ENCODE measurements around the gene ALKBH3.
A peak's percentile ranks its signal among the peaks of the same experiment; 100 is the strongest.

ALKBH3 gene

DNA sequence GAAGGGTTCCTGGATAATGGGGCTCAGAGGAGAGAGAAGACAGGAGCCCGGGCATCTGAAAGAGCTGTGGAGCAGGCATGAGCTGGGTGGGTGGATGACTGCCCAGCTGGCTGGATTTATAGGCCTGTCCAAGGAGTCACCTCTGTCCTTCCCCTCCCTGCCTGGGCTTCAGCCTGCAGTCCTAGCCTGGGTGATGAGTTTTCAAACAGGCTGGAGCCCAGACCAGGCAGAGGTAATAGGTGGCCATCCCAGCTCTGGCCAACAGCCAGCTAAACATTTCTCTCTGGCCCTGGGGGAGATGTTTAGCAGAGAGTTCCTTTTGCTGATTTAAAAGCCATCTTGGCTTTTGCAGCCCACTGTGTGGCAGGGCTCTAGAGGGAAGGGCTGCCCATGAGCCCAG is 67.2 kb downstream of the ALKBH3 start:
- no peak for DNase-seq

DNA sequence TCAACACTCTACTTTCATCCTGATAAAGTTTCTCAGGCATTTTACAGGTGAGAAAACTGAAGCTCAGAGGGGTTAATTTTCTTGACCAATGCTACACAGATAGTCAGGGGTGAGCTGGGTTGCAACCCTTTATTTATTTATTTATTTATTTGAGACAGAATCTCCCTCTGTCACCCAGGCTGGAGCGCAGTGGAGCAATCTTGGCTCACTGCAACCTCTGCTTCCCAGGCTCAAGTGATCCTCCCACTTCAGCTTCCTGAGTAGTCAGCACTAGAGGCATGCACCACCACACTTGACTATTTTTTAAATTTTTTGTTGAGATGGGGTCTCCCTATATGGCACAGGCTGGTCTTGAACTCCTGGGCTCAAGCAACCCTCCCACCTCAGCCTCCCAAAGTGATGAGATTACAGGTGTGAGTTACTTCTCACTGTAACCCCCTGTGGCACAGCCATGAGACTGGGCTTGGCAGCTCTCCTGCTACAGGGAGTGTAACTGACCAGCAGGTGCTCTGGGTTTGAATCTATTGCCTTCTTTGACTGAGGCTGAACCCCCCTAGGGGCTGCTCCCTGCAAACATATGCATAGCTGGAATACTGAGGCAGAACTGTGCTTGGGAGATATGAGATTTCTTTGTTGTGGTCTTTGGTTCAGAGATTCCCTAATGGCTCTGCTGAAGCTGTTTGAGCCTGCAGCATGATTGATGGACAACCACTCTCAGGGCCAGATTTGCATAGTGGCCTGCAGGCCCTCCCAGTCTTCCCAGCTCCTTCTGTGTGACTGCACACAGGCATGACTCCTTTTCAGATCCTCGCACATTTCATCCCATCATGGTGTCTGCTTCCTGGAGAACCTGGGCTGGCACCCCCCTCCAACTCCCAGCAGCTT is 68.0 kb downstream of the ALKBH3 start:
- no peak overlapping the region for H2BK15ac ChIP-seq (replicated peaks; ENCODE audit: low read depth)
- no CpG with 5 or more reads among the region's 2 CpGs for WGBS (ENCODE audit: extremely low coverage, insufficient coverage, low lambda C conversion rate)
- DNase-seq: no peak
- no peaks in the 10 kb centered on the region for H3K79me2 ChIP-seq (ENCODE audit: control insufficient read depth, insufficient read depth, low read length)
- no peak overlapping the region for H3K9ac ChIP-seq (ENCODE audit: low read length)
- no peak overlapping the region for H3K4me2 ChIP-seq (ENCODE audit: low read length)
- H2BK120ac ChIP-seq (ENCODE audit: low read depth, low read length): no peak overlapping the region
- no peak overlapping the region for H2AK5ac ChIP-seq (ENCODE audit: low read length)
- H3K4me3 ChIP-seq (ENCODE audit: low read length): no peak overlapping the region
- H4K8ac ChIP-seq (ENCODE audit: low read depth, low read length): no peak overlapping the region
- H3K18ac ChIP-seq (ENCODE audit: low read length): no peak overlapping the region
- H3K56ac ChIP-seq (ENCODE audit: low read length): no peak overlapping the region
- no peaks in the 10 kb centered on the region for H3K79me1 ChIP-seq (ENCODE audit: low read length)
- no peak overlapping the region for H4K5ac ChIP-seq (ENCODE audit: low read length)
- no peak overlapping the region for H3K23ac ChIP-seq (ENCODE audit: low read length)
- peaks cover 14% of the 10 kb centered on the region for H3K27me3 ChIP-seq (ENCODE audit: insufficient read depth, low read length, poor library complexity)
- H3K4ac ChIP-seq (ENCODE audit: low read depth, low read length): no peak overlapping the region
- no peaks in the 10 kb centered on the region for H3K36me3 ChIP-seq (ENCODE audit: control insufficient read depth, insufficient read depth, low read length)
- H3K4me1 ChIP-seq (ENCODE audit: control insufficient read depth, low read depth, low read length): no peaks in the 10 kb centered on the region
- no peak overlapping the region for H2BK5ac ChIP-seq (ENCODE audit: low read length)
- H3K27ac ChIP-seq (ENCODE audit: low read depth, low read length): no peak overlapping the region

More for the DNA sequence above, 67.2 kb downstream of the ALKBH3 start:
- Histone ChIP-seq H3K27ac (ENCODE audit: low read depth, low read length) (no peak overlapping the region), H3K36me3 (ENCODE audit: control insufficient read depth, insufficient read depth, low read length) (no peaks in the 10 kb centered on the region), H2BK120ac (ENCODE audit: low read depth, low read length) (no peak overlapping the region), H2BK15ac (replicated peaks; ENCODE audit: low read depth) (no peak overlapping the region), H3K4me2 (ENCODE audit: low read length) (no peak overlapping the region), H3K4me3 (ENCODE audit: low read length) (no peak overlapping the region), H3K4me1 (ENCODE audit: control insufficient read depth, low read depth, low read length) (no peaks in the 10 kb centered on the region), H2AK5ac (ENCODE audit: low read length) (no peak overlapping the region), H3K23ac (ENCODE audit: low read length) (no peak overlapping the region), H4K5ac (ENCODE audit: low read length) (no peak overlapping the region), H4K8ac (ENCODE audit: low read depth, low read length) (no peak overlapping the region), H3K18ac (ENCODE audit: low read length) (no peak overlapping the region), H3K9ac (ENCODE audit: low read length) (no peak overlapping the region), H3K79me1 (ENCODE audit: low read length) (no peaks in the 10 kb centered on the region), H3K4ac (ENCODE audit: low read depth, low read length) (no peak overlapping the region), H2BK5ac (ENCODE audit: low read length) (no peak overlapping the region), H3K27me3 (ENCODE audit: insufficient read depth, low read length, poor library complexity) (peaks cover 21% of the 10 kb centered on the region), H3K79me2 (ENCODE audit: control insufficient read depth, insufficient read depth, low read length) (no peaks in the 10 kb centered on the region), H3K56ac (ENCODE audit: low read length) (no peak overlapping the region)
- WGBS (ENCODE audit: extremely low coverage, insufficient coverage, low lambda C conversion rate): no CpG with 5 or more reads among the region's 1 CpG

DNA sequence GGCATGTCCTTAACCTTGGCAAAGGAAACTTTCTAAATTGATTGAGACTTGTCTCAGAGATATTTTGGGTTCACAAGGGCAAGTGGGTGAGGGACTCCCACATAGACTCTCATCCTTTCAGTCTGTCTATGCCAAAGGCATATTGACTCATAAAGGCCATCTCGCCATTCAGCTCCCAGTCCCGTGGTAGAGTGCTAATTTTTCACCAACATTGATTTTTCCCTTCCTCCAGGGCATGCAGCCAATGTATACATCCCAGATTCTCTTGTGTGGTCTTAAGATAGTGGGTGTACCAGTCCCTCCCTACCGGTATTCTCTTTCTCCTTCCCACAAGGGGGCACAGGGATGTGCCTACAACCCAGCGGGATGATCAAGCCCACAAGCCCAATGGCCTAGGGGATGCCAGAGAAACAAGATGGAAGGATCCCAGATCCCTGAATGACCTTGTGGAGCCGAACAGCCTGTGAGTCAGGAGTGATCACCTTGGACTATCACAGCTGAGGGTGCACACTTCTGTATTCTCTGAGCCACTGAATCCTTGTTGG is 69.8 kb downstream of the ALKBH3 start:
- no peak overlapping the region for H3K27ac ChIP-seq (ENCODE audit: low read depth, low read length)
- H3K27me3 ChIP-seq (ENCODE audit: insufficient read depth, low read length, poor library complexity): no peaks in the 10 kb centered on the region
- H3K79me2 ChIP-seq (ENCODE audit: control insufficient read depth, insufficient read depth, low read length): no peaks in the 10 kb centered on the region
- H3K4me3 ChIP-seq (ENCODE audit: low read length): no peak overlapping the region
- no peak overlapping the region for H2AK5ac ChIP-seq (ENCODE audit: low read length)
- no peak overlapping the region for H4K8ac ChIP-seq (ENCODE audit: low read depth, low read length)
- H3K4me2 ChIP-seq (ENCODE audit: low read length): no peak overlapping the region
- no peak overlapping the region for H2BK120ac ChIP-seq (ENCODE audit: low read depth, low read length)
- H4K5ac ChIP-seq (ENCODE audit: low read length): no peak overlapping the region
- no peak overlapping the region for H3K18ac ChIP-seq (ENCODE audit: low read length)
- H3K36me3 ChIP-seq (ENCODE audit: control insufficient read depth, insufficient read depth, low read length): no peaks in the 10 kb centered on the region
- H3K56ac ChIP-seq (ENCODE audit: low read length): no peak overlapping the region
- H3K23ac ChIP-seq (ENCODE audit: low read length): no peak overlapping the region
- WGBS (ENCODE audit: extremely low coverage, insufficient coverage, low lambda C conversion rate): no CpG with 5 or more reads among the region's 5 CpGs
- H3K9ac ChIP-seq (ENCODE audit: low read length): no peak overlapping the region
- DNase-seq: no peak
- no peak overlapping the region for H3K4ac ChIP-seq (ENCODE audit: low read depth, low read length)
- H2BK15ac ChIP-seq (replicated peaks; ENCODE audit: low read depth): no peak overlapping the region
- no peak overlapping the region for H2BK5ac ChIP-seq (ENCODE audit: low read length)
- peaks cover 3% of the 10 kb centered on the region for H3K4me1 ChIP-seq (ENCODE audit: control insufficient read depth, low read depth, low read length)
- H3K79me1 ChIP-seq (ENCODE audit: low read length): no peaks in the 10 kb centered on the region

DNA sequence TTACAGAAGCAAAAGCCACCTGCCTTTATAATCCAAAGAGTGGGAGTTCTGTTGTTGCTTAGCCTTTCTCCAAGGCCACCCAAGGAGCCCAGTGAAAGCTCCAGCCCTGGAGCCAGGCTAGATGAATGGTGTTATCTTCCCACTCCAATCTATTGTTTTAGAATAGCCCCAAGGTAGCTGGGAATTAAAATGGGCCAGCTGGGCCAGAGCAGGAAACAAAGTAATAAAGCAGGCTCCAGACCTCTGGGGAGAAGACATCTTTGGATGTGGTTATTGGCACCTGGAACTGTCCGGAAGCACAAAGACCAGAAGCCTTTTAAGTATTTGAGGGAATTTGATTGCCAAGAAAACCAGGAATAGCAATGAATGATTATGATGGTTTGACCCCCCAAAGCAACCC is 70.6 kb downstream of the ALKBH3 start:
- Histone ChIP-seq H2BK120ac (ENCODE audit: low read depth, low read length) (no peak overlapping the region), H4K5ac (ENCODE audit: low read length) (no peak overlapping the region), H3K79me2 (ENCODE audit: control insufficient read depth, insufficient read depth, low read length) (no peaks in the 10 kb centered on the region), H3K79me1 (ENCODE audit: low read length) (no peaks in the 10 kb centered on the region), H3K27ac (ENCODE audit: low read depth, low read length) (no peak overlapping the region), H3K4ac (ENCODE audit: low read depth, low read length) (no peak overlapping the region), H2BK15ac (replicated peaks; ENCODE audit: low read depth) (no peak overlapping the region), H3K18ac (ENCODE audit: low read length) (no peak overlapping the region), H3K4me3 (ENCODE audit: low read length) (no peak overlapping the region), H3K36me3 (ENCODE audit: control insufficient read depth, insufficient read depth, low read length) (no peaks in the 10 kb centered on the region), H3K4me2 (ENCODE audit: low read length) (no peak overlapping the region), H2BK5ac (ENCODE audit: low read length) (no peak overlapping the region), H3K23ac (ENCODE audit: low read length) (no peak overlapping the region), H3K56ac (ENCODE audit: low read length) (no peak overlapping the region), H3K4me1 (ENCODE audit: control insufficient read depth, low read depth, low read length) (peaks cover 3% of the 10 kb centered on the region), H4K8ac (ENCODE audit: low read depth, low read length) (no peak overlapping the region), H3K9ac (ENCODE audit: low read length) (no peak overlapping the region), H2AK5ac (ENCODE audit: low read length) (no peak overlapping the region), H3K27me3 (ENCODE audit: insufficient read depth, low read length, poor library complexity) (no peaks in the 10 kb centered on the region)
- DNase-seq: peak; percentile 69
- no CpG with 5 or more reads among the region's 1 CpG for WGBS (ENCODE audit: extremely low coverage, insufficient coverage, low lambda C conversion rate)

DNA sequence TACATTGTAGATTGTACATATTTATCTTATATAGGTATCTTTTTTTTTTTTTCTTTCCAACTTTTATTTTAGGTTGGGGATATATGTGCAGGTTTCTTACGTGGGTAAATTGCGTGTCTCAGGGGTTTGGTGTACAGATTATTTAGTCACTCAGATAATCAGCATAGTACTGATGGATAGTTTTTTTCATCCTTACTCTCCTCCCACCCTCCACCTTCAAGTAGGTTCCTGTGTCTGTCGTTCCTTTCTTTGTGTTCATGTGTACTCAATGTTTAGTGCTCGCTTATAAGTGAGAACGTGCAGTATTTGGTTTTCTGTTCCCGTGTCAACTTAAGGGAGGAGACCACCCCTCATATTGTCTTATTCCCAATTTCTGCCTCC is 71.4 kb downstream of the ALKBH3 start:
- Histone ChIP-seq H3K4ac (ENCODE audit: low read depth, low read length) (no peak overlapping the region), H2BK15ac (replicated peaks; ENCODE audit: low read depth) (no peak overlapping the region), H4K8ac (ENCODE audit: low read depth, low read length) (no peak overlapping the region), H2BK120ac (ENCODE audit: low read depth, low read length) (no peak overlapping the region), H2BK5ac (ENCODE audit: low read length) (no peak overlapping the region), H3K4me1 (ENCODE audit: control insufficient read depth, low read depth, low read length) (peaks cover 3% of the 10 kb centered on the region), H3K27ac (ENCODE audit: low read depth, low read length) (no peak overlapping the region), H2AK5ac (ENCODE audit: low read length) (no peak overlapping the region), H3K56ac (ENCODE audit: low read length) (no peak overlapping the region), H3K4me2 (ENCODE audit: low read length) (no peak overlapping the region), H3K4me3 (ENCODE audit: low read length) (no peak overlapping the region), H3K23ac (ENCODE audit: low read length) (no peak overlapping the region), H3K27me3 (ENCODE audit: insufficient read depth, low read length, poor library complexity) (no peaks in the 10 kb centered on the region), H3K79me1 (ENCODE audit: low read length) (no peaks in the 10 kb centered on the region), H3K79me2 (ENCODE audit: control insufficient read depth, insufficient read depth, low read length) (no peaks in the 10 kb centered on the region), H3K18ac (ENCODE audit: low read length) (no peak overlapping the region), H4K5ac (ENCODE audit: low read length) (no peak overlapping the region), H3K9ac (ENCODE audit: low read length) (no peak overlapping the region), H3K36me3 (ENCODE audit: control insufficient read depth, insufficient read depth, low read length) (no peaks in the 10 kb centered on the region)
- WGBS (ENCODE audit: extremely low coverage, insufficient coverage, low lambda C conversion rate): no CpG with 5 or more reads among the region's 6 CpGs
- DNase-seq: no peak

Measured in mesendoderm (in vitro differentiated cells).